Erythroblast (primary cell): Measurements from ENCODE around the gene FRYL.

ENCODE experiments used
- GATA1 ChIP-seq: IDR thresholded peaks from 2 replicates; pipeline ENCODE4 v1.6.1; 2011; ENCODE audit warnings: low read depth, mild to moderate bottlenecking, control low read depth, low read length, moderate library complexity
- POLR2A ChIP-seq: IDR thresholded peaks from 2 replicates; pipeline ENCODE4 v1.6.1; 2011; ENCODE audit warnings: mild to moderate bottlenecking, low read length

GRCh38 chr4:48546336-48546735, 233.7 kb downstream of the FRYL start:
- no peak for TF ChIP-seq POLR2A
- no peak for TF ChIP-seq GATA1
